ENCODE data around the gene L3MBTL4.

The L3MBTL4 gene

GRCh38 chr18:6330786-6331185 is 83.9 kb downstream of the L3MBTL4 start:
- DNase-seq (ENCODE audit: low spot score), result no peak
- H3K4me3 ChIP-seq, result no peak overlapping the region
- TF ChIP-seq CTCF (IDR thresholded peaks at IDR 0.05), result no peak
- no peak overlapping the region for H3K27ac ChIP-seq

GRCh38 chr18:6328621-6329010 is 86.1 kb downstream of the L3MBTL4 start:
- Histone ChIP-seq H3K4me3 (no peak overlapping the region), H3K27ac (no peak overlapping the region)
- no peak for DNase-seq (ENCODE audit: low spot score)
- no peak for TF ChIP-seq CTCF (IDR thresholded peaks at IDR 0.05)

- TF ChIP-seq CTCF (IDR thresholded peaks at IDR 0.05), result no peak
- DNase-seq (ENCODE audit: low spot score), result no peak
- H3K4me3 ChIP-seq, result no peak overlapping the region
- H3K27ac ChIP-seq, result no peak overlapping the region
These were observed 86.7 kb downstream of the L3MBTL4 start for GRCh38 chr18:6327895-6328620.

DNA sequence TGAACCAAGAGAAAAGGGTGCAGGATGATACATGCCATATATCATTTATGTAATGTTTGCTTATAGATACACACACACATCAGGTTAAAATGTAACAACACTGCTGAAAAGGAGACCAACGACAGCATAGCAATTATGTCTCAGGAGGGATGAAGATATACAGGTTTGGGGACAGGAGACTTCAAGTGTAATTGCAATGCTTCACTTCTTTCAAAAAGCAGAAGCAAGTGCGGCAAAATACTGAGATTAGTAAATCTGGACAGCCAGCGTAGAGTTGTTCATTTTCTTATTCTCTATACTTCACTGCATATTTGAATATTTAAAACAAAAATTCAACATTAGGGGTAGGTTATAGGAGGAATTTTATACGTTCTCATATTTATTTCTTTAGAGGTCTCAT is 87.2 kb downstream of the L3MBTL4 start:
- Histone ChIP-seq H3K27ac (no peak overlapping the region), H3K4me3 (no peak overlapping the region)
- no peak for TF ChIP-seq CTCF (IDR thresholded peaks at IDR 0.05)
- DNase-seq (ENCODE audit: low spot score), result no peak

GRCh38 chr18:6326566-6326965 is 88.1 kb downstream of the L3MBTL4 start:
- H3K4me3 ChIP-seq, result no peak overlapping the region
- DNase-seq (ENCODE audit: low spot score), result no peak
- TF ChIP-seq CTCF (IDR thresholded peaks at IDR 0.05), result no peak
- H3K27ac ChIP-seq, result no peak overlapping the region

GRCh38 chr18:6323319-6323889 is 91.3 kb downstream of the L3MBTL4 start:
- H3K4me3 ChIP-seq, result no peak overlapping the region
- H3K27ac ChIP-seq, result no peak overlapping the region
- TF ChIP-seq CTCF (IDR thresholded peaks at IDR 0.05), result no peak
- DNase-seq (ENCODE audit: low spot score), result no peak

Data from coronary artery (tissue), 2 donors.